HL-60 (cell line): Measurements from ENCODE around the gene FBXO17.

ENCODE experiments used
- DNase-seq, 2 experiments: peaks; one replicate each; pipeline ENCODE4 v3.0.0-alpha.2; 2010 to 2020; ENCODE audit warnings: low read depth in 1 of 2, low spot score in 1 of 2
- H3K27ac ChIP-seq: fragments of 250-450 bp; sonication (Bioruptor Pico); replicated peaks from 2 replicates; pipeline ENCODE4 v1.5.1; 2020; ENCODE audit warnings: mild to moderate bottlenecking, moderate library complexity
- H3K27me3 ChIP-seq: fragments of 250-450 bp; sonication (Bioruptor Pico); 2 replicates; pipeline ENCODE4 v1.5.1; 2021; ENCODE audit warnings: mild to moderate bottlenecking, moderate library complexity; ENCODE audit not compliant: insufficient read depth, poor library complexity, severe bottlenecking
- H3K4me3 ChIP-seq: replicated peaks from 2 replicates; pipeline ENCODE4 v1.5.1; 2011; ENCODE audit warnings: mild to moderate bottlenecking, control low read depth, low read length; ENCODE audit not compliant: insufficient read depth
- GABPA ChIP-seq: IDR thresholded peaks from 2 replicates; pipeline ENCODE4 v1.6.1; 2012; ENCODE audit warnings: low read depth
- POLR2AphosphoS5 ChIP-seq: IDR thresholded peaks from 2 replicates; pipeline ENCODE4 v1.6.1; 2012; ENCODE audit warnings: low read depth
- SPI1 ChIP-seq: IDR thresholded peaks from 2 replicates; pipeline ENCODE4 v1.6.1; 2012; ENCODE audit warnings: low read depth, mild to moderate bottlenecking, borderline replicate concordance
- TF ChIP-seq, protein P1 (sequence below): IDR thresholded peaks from 2 replicates; pipeline ENCODE4 v1.6.1; 2012; ENCODE audit warnings: low read depth; ENCODE audit not compliant: insufficient replicate concordance
- TF ChIP-seq, protein P2 (sequence below): IDR thresholded peaks from one replicate; pipeline ENCODE4 v1.5.1; 2011; ENCODE audit warnings: low read length, control low read depth, inconsistent platforms; ENCODE audit not compliant: insufficient read depth

Gene FBXO17

DNA sequence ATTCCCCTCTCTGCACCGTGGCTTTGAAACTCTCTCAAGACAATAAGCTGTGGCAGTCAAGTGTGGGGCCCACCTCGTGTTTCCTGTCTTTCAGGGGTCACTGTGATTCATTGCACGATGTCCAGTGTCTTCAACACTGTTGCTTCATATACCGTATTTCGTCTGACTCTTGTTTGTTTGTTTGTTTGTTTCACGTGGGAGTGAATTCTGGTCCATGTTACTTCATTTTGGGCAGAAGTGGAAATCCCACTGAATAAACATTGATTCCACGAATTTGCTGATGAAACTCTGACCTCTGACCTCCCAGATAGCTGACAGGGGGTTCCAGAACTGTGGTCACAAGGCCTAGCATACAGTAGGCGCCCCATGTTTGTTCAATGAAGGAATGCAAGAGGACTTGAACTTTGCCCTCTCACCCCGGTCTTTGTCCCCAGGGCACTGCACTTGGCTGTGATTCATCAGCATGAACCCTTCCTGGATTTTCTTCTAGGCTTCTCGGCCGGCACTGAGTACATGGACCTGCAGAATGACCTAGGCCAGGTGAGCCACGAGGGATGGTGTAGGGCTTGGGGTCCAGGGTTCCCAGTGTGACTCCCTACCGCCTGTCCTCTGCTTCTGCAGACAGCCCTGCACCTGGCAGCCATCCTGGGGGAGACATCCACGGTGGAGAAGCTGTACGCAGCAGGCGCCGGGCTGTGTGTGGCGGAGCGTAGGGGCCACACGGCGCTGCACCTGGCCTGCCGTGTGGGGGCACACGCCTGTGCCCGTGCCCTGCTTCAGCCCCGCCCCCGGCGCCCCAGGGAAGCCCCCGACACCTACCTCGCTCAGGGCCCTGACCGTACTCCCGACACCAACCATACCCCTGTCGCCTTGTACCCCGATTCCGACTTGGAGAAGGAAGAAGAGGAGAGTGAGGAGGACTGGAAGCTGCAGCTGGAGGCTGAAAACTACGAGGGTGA lies 70.7 kb downstream of the FBXO17 start:
- Histone ChIP-seq H3K27me3 (no peaks in the 10 kb centered on the region), H3K4me3 (no peak overlapping the region), H3K27ac (no peak overlapping the region)
- TF ChIP-seq POLR2AphosphoS5: no peak
- no peak for TF ChIP-seq GABPA
- TF ChIP-seq, protein P1, sequence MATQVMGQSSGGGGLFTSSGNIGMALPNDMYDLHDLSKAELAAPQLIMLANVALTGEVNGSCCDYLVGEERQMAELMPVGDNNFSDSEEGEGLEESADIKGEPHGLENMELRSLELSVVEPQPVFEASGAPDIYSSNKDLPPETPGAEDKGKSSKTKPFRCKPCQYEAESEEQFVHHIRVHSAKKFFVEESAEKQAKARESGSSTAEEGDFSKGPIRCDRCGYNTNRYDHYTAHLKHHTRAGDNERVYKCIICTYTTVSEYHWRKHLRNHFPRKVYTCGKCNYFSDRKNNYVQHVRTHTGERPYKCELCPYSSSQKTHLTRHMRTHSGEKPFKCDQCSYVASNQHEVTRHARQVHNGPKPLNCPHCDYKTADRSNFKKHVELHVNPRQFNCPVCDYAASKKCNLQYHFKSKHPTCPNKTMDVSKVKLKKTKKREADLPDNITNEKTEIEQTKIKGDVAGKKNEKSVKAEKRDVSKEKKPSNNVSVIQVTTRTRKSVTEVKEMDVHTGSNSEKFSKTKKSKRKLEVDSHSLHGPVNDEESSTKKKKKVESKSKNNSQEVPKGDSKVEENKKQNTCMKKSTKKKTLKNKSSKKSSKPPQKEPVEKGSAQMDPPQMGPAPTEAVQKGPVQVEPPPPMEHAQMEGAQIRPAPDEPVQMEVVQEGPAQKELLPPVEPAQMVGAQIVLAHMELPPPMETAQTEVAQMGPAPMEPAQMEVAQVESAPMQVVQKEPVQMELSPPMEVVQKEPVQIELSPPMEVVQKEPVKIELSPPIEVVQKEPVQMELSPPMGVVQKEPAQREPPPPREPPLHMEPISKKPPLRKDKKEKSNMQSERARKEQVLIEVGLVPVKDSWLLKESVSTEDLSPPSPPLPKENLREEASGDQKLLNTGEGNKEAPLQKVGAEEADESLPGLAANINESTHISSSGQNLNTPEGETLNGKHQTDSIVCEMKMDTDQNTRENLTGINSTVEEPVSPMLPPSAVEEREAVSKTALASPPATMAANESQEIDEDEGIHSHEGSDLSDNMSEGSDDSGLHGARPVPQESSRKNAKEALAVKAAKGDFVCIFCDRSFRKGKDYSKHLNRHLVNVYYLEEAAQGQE: no peak
- TF ChIP-seq, protein P2, sequence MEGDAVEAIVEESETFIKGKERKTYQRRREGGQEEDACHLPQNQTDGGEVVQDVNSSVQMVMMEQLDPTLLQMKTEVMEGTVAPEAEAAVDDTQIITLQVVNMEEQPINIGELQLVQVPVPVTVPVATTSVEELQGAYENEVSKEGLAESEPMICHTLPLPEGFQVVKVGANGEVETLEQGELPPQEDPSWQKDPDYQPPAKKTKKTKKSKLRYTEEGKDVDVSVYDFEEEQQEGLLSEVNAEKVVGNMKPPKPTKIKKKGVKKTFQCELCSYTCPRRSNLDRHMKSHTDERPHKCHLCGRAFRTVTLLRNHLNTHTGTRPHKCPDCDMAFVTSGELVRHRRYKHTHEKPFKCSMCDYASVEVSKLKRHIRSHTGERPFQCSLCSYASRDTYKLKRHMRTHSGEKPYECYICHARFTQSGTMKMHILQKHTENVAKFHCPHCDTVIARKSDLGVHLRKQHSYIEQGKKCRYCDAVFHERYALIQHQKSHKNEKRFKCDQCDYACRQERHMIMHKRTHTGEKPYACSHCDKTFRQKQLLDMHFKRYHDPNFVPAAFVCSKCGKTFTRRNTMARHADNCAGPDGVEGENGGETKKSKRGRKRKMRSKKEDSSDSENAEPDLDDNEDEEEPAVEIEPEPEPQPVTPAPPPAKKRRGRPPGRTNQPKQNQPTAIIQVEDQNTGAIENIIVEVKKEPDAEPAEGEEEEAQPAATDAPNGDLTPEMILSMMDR: no peak
- no peak for TF ChIP-seq SPI1
- DNase-seq: no peak

DNA sequence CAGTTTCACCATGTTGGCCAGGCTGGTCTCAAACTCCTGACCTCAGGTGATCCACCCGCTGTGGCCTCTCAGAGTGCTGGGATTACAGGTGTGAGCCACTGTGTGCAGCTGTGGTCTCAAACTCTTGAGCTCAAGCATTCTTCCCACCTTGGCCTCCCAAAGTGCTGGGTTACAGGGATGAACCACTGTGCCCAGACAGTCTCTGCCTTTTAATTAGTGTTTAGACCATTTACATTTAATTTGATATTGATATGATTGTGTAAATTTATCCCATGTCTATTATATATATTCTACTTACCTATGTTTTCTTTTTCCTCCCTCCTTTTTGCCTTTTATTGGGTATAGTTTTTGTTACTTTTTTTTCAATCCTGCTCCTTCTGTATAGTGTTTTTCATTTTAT lies 73.9 kb downstream of the FBXO17 start:
- H3K4me3 ChIP-seq: no peak overlapping the region
- H3K27me3 ChIP-seq: no peaks in the 10 kb centered on the region
- no peak for DNase-seq
- TF ChIP-seq, protein P2: no peak
- no peak for TF ChIP-seq POLR2AphosphoS5
- TF ChIP-seq, protein P1: no peak
- no peak for TF ChIP-seq SPI1
- TF ChIP-seq GABPA: no peak
- no peak overlapping the region for H3K27ac ChIP-seq

DNA sequence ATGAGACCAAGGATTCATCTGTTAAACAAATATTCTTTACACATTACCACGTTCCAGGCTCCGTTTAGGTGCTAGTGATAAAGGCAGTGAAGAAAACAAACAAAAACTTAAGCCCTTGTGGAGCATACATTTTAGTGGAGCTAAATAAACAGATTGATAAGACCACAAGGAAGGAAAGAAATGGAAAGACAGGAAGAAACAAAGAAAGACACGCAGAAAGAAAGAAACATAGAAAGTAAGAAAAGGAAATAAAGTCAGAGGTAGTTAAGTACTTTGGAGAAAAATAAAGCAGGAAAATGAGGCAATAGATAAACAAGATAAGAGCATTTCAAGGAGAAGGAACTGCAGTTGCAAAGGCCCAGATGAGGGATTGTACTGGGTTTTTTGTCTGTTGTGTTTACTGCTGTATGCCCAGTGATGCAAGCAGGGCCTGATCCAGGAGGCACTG lies 74.8 kb downstream of the FBXO17 start:
- H3K27me3 ChIP-seq: no peaks in the 10 kb centered on the region
- H3K4me3 ChIP-seq: peak overlapping the region; percentile 98
- no peak for TF ChIP-seq SPI1
- TF ChIP-seq, protein P1: no peak
- TF ChIP-seq, protein P2: no peak
- no peak for TF ChIP-seq POLR2AphosphoS5
- no peak for TF ChIP-seq GABPA
- H3K27ac ChIP-seq: peak overlapping the region; percentile 84
- no peak for DNase-seq
